ENCODE data around the gene CXCL8. TPM values are rescaled to one million over a fixed set of nuclear protein-coding genes. Genes with fewer than 3 reads are reported as not detected.

The CXCL8 gene
- polyA plus RNA-seq, 1 donor = 0.78 TPM

- 100% methylated on average over 1 of the region's 9 CpGs for WGBS (ENCODE audit: insufficient coverage, low lambda C conversion rate)
- Histone ChIP-seq H3K4me3 (ENCODE audit: low read length) (no peak overlapping the region), H3K36me3 (ENCODE audit: control insufficient read depth, insufficient read depth, low read length) (no peaks in the 10 kb centered on the region), H3K9me3 (ENCODE audit: control insufficient read depth, low read depth, low read length) (no peaks in the 10 kb centered on the region), H3K4me1 (ENCODE audit: control insufficient read depth, insufficient read depth, low read length) (no peaks in the 10 kb centered on the region), H3K27ac (ENCODE audit: low read length) (no peak overlapping the region), H3K27me3 (ENCODE audit: control insufficient read depth, insufficient read depth, low read length) (no peaks in the 10 kb centered on the region)
- DNase-seq = peak; percentile 24 to 31
These were observed 35.9 kb upstream of the CXCL8 start for GRCh38 chr4:73704314-73705055.

- H3K27me3 ChIP-seq (ENCODE audit: control insufficient read depth, insufficient read depth, low read length) = no peaks in the 10 kb centered on the region
- H3K9me3 ChIP-seq (ENCODE audit: control insufficient read depth, low read depth, low read length) = no peaks in the 10 kb centered on the region
- H3K4me3 ChIP-seq (ENCODE audit: low read length) = no peak overlapping the region
- H3K36me3 ChIP-seq (ENCODE audit: control insufficient read depth, insufficient read depth, low read length) = no peaks in the 10 kb centered on the region
- DNase-seq = no peak
- H3K27ac ChIP-seq (ENCODE audit: low read length) = no peak overlapping the region
- H3K4me1 ChIP-seq (ENCODE audit: control insufficient read depth, insufficient read depth, low read length) = no peaks in the 10 kb centered on the region
- no CpG with 5 or more reads among the region's 1 CpG for WGBS (ENCODE audit: insufficient coverage, low lambda C conversion rate)
These were observed 35.3 kb upstream of the CXCL8 start for GRCh38 chr4:73705056-73705432.

- Histone ChIP-seq H3K4me1 (ENCODE audit: control insufficient read depth, insufficient read depth, low read length) (no peaks in the 10 kb centered on the region), H3K27ac (ENCODE audit: low read length) (no peak overlapping the region), H3K36me3 (ENCODE audit: control insufficient read depth, insufficient read depth, low read length) (no peaks in the 10 kb centered on the region), H3K27me3 (ENCODE audit: control insufficient read depth, insufficient read depth, low read length) (no peaks in the 10 kb centered on the region), H3K4me3 (ENCODE audit: low read length) (no peak overlapping the region), H3K9me3 (ENCODE audit: control insufficient read depth, low read depth, low read length) (no peaks in the 10 kb centered on the region)
- WGBS (ENCODE audit: insufficient coverage, low lambda C conversion rate) = no CpG with 5 or more reads among the region's 1 CpG
- no peak for DNase-seq
These were observed 34.6 kb upstream of the CXCL8 start for GRCh38 chr4:73705721-73706120.

GRCh38 chr4:73706811-73707210 lies 33.6 kb upstream of the CXCL8 start:
- Histone ChIP-seq H3K36me3 (ENCODE audit: control insufficient read depth, insufficient read depth, low read length) (no peaks in the 10 kb centered on the region), H3K4me1 (ENCODE audit: control insufficient read depth, insufficient read depth, low read length) (no peaks in the 10 kb centered on the region)
- no CpG with 5 or more reads among the region's 2 CpGs for WGBS (ENCODE audit: insufficient coverage, low lambda C conversion rate)

GRCh38 chr4:73707269-73707875 lies 33.0 kb upstream of the CXCL8 start:
- Histone ChIP-seq H3K36me3 (ENCODE audit: control insufficient read depth, insufficient read depth, low read length) (no peaks in the 10 kb centered on the region), H3K4me1 (ENCODE audit: control insufficient read depth, insufficient read depth, low read length) (no peaks in the 10 kb centered on the region), H3K4me3 (ENCODE audit: low read length) (no peak overlapping the region), H3K9me3 (ENCODE audit: control insufficient read depth, low read depth, low read length) (no peaks in the 10 kb centered on the region), H3K27ac (ENCODE audit: low read length) (no peak overlapping the region), H3K27me3 (ENCODE audit: control insufficient read depth, insufficient read depth, low read length) (no peaks in the 10 kb centered on the region)
- no CpG with 5 or more reads among the region's 4 CpGs for WGBS (ENCODE audit: insufficient coverage, low lambda C conversion rate)
- DNase-seq = no peak

More at GRCh38 chr4:73706811-73707210, 33.6 kb upstream of the CXCL8 start:
- H3K4me3 ChIP-seq (ENCODE audit: low read length) = no peak overlapping the region
- no peaks in the 10 kb centered on the region for H3K27me3 ChIP-seq (ENCODE audit: control insufficient read depth, insufficient read depth, low read length)
- H3K27ac ChIP-seq (ENCODE audit: low read length) = no peak overlapping the region
- DNase-seq = no peak
- no peaks in the 10 kb centered on the region for H3K9me3 ChIP-seq (ENCODE audit: control insufficient read depth, low read depth, low read length)

GRCh38 chr4:73707918-73708577 lies 32.3 kb upstream of the CXCL8 start:
- 60% methylated on average over 1 of the region's 7 CpGs for WGBS (ENCODE audit: insufficient coverage, low lambda C conversion rate)
- no peaks in the 10 kb centered on the region for H3K9me3 ChIP-seq (ENCODE audit: control insufficient read depth, low read depth, low read length)
- no peak overlapping the region for H3K4me3 ChIP-seq (ENCODE audit: low read length)
- H3K36me3 ChIP-seq (ENCODE audit: control insufficient read depth, insufficient read depth, low read length) = no peaks in the 10 kb centered on the region
- H3K4me1 ChIP-seq (ENCODE audit: control insufficient read depth, insufficient read depth, low read length) = no peaks in the 10 kb centered on the region
- DNase-seq = no peak
- H3K27ac ChIP-seq (ENCODE audit: low read length) = no peak overlapping the region
- no peaks in the 10 kb centered on the region for H3K27me3 ChIP-seq (ENCODE audit: control insufficient read depth, insufficient read depth, low read length)

GRCh38 chr4:73709451-73710033 lies 30.8 kb upstream of the CXCL8 start:
- WGBS (ENCODE audit: insufficient coverage, low lambda C conversion rate) = 83% methylated on average over 1 of the region's 2 CpGs
- H3K36me3 ChIP-seq (ENCODE audit: control insufficient read depth, insufficient read depth, low read length) = no peaks in the 10 kb centered on the region
- DNase-seq = no peak

GRCh38 chr4:73710094-73710493 lies 30.3 kb upstream of the CXCL8 start:
- Histone ChIP-seq H3K9me3 (ENCODE audit: control insufficient read depth, low read depth, low read length) (no peaks in the 10 kb centered on the region), H3K4me1 (ENCODE audit: control insufficient read depth, insufficient read depth, low read length) (no peaks in the 10 kb centered on the region), H3K27me3 (ENCODE audit: control insufficient read depth, insufficient read depth, low read length) (no peaks in the 10 kb centered on the region), H3K4me3 (ENCODE audit: low read length) (no peak overlapping the region), H3K36me3 (ENCODE audit: control insufficient read depth, insufficient read depth, low read length) (no peaks in the 10 kb centered on the region), H3K27ac (ENCODE audit: low read length) (no peak overlapping the region)
- DNase-seq = no peak
- 60% methylated on average over 1 of the region's 3 CpGs for WGBS (ENCODE audit: insufficient coverage, low lambda C conversion rate)

More at GRCh38 chr4:73709451-73710033, 30.8 kb upstream of the CXCL8 start:
- Histone ChIP-seq H3K4me3 (ENCODE audit: low read length) (no peak overlapping the region), H3K27me3 (ENCODE audit: control insufficient read depth, insufficient read depth, low read length) (no peaks in the 10 kb centered on the region), H3K9me3 (ENCODE audit: control insufficient read depth, low read depth, low read length) (no peaks in the 10 kb centered on the region), H3K4me1 (ENCODE audit: control insufficient read depth, insufficient read depth, low read length) (no peaks in the 10 kb centered on the region), H3K27ac (ENCODE audit: low read length) (no peak overlapping the region)

- Histone ChIP-seq H3K4me1 (ENCODE audit: control insufficient read depth, insufficient read depth, low read length) (no peaks in the 10 kb centered on the region), H3K36me3 (ENCODE audit: control insufficient read depth, insufficient read depth, low read length) (no peaks in the 10 kb centered on the region), H3K27me3 (ENCODE audit: control insufficient read depth, insufficient read depth, low read length) (no peaks in the 10 kb centered on the region), H3K9me3 (ENCODE audit: control insufficient read depth, low read depth, low read length) (no peaks in the 10 kb centered on the region), H3K27ac (ENCODE audit: low read length) (no peak overlapping the region), H3K4me3 (ENCODE audit: low read length) (no peak overlapping the region)
- no CpG with 5 or more reads among the region's 2 CpGs for WGBS (ENCODE audit: insufficient coverage, low lambda C conversion rate)
- no peak for DNase-seq
These were observed 28.4 kb upstream of the CXCL8 start for GRCh38 chr4:73711989-73712388.

- Histone ChIP-seq H3K4me3 (ENCODE audit: low read length) (no peak overlapping the region), H3K27me3 (ENCODE audit: control insufficient read depth, insufficient read depth, low read length) (no peaks in the 10 kb centered on the region), H3K27ac (ENCODE audit: low read length) (no peak overlapping the region), H3K36me3 (ENCODE audit: control insufficient read depth, insufficient read depth, low read length) (no peaks in the 10 kb centered on the region), H3K4me1 (ENCODE audit: control insufficient read depth, insufficient read depth, low read length) (no peaks in the 10 kb centered on the region), H3K9me3 (ENCODE audit: control insufficient read depth, low read depth, low read length) (no peaks in the 10 kb centered on the region)
- no CpG with 5 or more reads among the region's 3 CpGs for WGBS (ENCODE audit: insufficient coverage, low lambda C conversion rate)
- DNase-seq = no peak
These were observed 26.7 kb upstream of the CXCL8 start for GRCh38 chr4:73713650-73714049.
